HG02588 (cell line): ENCODE results near the gene MAP2K2.

ENCODE experiments used
- ATAC-seq: cut with Tn5 transposase; IDR thresholded peaks from one replicate; pipeline ENCODE4 v1.9.1; 2021; ENCODE audit warnings: mild to moderate bottlenecking, moderate library complexity; ENCODE audit not compliant: unreplicated experiment

The MAP2K2 gene

DNA sequence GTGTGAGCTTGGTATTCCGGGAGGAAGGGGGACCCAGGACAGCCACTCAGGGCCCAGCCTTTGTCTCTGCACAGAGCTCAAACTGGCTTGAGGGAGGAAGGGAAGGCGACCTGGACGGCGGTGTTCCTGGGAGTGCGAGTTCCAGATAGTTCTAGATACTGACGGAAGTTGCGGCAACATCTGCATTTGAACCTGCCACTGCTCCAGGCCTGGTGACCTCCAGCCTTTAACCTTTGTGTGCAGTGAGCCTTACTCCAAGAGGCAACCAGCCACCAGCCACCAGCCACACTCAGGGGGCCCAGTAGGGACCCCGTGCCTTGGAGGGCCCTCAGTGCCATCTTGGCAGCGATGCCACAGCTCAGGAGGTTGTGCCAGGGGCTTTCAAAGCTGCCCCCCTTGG, 41.8 kb downstream of the MAP2K2 start:
- ATAC-seq, result no peak

- no peak for ATAC-seq
Measured at GRCh38 chr19:4081441-4082129, 42.3 kb downstream of the MAP2K2 start.

DNA sequence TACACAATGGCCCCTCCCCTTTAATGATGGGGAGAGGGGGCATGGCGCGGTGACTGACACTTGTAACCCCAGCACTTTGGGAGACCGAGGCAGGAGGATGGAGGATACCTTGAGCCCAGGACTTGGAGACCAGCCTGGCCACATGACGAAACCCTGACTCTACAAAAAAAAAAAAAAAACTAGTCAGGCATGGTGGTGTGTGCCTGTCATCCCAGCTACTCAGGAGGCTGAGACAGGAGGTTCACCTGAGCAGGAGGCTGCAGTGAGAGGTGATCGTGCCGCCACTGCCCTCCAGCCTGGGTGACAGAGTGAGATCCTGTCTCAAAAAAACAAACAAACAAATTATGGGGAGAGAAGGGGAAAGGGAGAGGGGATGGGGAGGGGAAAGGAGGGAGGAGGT, 43.4 kb downstream of the MAP2K2 start:
- ATAC-seq, result no peak

GRCh38 chr19:4077800-4078684, 45.9 kb downstream of the MAP2K2 start:
- no peak for ATAC-seq

GRCh38 chr19:4077007-4077374, 46.9 kb downstream of the MAP2K2 start:
- no peak for ATAC-seq

- ATAC-seq, result no peak
Measured at GRCh38 chr19:4075373-4075772, 48.5 kb downstream of the MAP2K2 start.

GRCh38 chr19:4071610-4072009, 52.3 kb downstream of the MAP2K2 start:
- no peak for ATAC-seq

DNA sequence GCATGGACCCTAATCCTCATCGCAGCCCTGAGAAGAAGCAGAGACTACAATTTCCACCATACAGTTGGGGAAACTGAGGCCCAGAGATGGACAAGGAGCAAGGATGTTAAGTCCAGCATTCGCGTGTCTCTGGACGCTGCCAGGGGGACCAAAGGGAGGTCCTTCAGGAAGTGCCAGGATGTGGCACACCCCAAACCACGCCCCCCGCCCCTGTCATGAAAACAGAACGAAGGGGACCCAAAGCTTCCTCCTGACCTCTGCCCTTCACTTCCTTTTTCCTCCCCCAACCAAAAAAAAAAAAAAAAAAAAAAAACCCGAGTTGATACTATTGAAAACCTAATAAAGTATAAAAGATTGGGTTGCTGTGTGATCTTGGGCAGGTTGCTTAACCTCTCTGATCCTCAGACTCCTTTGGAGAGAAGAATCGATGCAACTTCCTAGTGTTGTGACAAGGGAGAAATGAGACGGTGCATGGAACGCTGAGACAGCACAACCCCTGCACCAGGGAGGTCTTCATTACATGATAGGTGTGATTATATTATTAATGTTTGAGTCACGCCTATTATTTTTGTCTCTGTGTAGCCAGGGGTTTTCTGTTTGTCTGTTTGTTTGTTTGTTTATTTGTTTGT, 54.5 kb downstream of the MAP2K2 start:
- ATAC-seq, result no peak

DNA sequence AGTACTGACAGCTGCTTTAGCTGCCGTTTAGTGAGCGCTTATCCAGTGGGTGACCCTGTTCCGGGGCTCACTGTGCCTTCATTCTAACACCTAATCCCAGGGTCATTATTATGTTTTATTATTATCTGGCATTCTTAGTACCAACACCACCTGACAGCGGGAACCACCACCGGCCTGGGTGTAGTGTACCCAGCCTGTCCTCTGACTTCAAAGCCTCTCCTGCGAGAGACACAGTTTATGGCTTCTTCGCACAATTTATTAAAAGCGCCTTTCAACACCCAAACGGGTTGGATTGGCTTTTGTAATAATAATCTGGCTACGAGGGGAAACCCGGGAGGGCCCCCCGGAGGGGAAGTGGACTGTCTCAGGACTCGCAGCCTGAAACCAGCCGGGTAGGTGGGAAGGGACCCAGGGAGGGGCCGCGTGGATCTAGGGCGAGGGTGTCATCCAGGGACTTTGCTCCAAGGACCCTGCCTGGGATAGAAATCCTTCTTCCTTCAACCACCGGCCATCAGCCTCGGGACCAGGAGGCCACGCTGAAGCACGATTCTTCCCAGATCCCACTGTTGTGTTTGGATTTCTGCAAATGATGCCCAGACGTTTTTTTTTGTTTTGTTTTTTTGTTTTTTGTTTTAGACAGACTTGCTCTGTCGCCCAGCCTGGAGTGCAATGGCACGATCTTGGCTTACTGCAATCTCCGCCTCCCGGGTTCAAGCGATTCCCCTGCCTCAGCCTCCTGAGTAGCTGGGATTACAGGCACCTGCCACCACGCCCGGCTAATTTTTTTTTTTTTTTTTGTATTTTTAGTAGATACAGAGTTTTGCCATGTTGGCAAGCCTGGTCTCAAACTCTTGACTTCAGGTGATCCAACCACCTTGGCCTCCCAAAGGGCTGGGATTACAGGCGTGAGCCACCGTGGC, 55.6 kb downstream of the MAP2K2 start:
- ATAC-seq, result no peak

DNA sequence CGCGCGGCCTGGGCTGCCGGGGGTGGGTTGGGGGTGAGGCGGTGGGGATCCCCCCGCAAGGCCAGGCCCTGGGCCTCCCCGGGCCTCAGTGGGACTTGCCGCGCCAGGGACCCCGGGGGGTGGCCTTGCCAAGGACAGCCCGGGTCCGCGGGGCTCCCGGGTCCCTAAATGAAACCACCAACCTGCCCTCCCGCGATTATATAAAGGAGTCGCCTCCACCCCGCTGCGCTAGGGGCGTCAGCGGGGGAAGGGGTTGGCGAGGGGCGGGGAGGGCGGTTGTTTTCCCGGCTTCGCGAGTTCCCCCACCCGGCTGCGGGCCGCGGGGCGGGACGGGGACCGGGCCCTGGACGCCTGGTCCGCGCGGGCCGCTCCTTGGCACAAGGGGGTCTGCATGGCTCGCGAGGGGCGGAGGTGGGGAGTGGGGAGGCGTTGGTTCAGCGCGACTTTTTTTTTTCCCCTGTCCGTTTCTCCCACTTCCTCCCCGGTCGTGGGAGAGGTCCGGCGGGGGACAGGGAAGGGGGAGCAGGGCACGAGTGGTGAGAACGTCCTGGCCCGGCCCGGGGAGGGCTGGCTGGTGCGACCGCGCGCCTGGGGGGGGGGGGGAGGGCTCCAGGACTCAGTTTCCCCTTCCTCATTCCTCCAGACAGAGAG, 56.4 kb downstream of the MAP2K2 start:
- no peak for ATAC-seq

DNA sequence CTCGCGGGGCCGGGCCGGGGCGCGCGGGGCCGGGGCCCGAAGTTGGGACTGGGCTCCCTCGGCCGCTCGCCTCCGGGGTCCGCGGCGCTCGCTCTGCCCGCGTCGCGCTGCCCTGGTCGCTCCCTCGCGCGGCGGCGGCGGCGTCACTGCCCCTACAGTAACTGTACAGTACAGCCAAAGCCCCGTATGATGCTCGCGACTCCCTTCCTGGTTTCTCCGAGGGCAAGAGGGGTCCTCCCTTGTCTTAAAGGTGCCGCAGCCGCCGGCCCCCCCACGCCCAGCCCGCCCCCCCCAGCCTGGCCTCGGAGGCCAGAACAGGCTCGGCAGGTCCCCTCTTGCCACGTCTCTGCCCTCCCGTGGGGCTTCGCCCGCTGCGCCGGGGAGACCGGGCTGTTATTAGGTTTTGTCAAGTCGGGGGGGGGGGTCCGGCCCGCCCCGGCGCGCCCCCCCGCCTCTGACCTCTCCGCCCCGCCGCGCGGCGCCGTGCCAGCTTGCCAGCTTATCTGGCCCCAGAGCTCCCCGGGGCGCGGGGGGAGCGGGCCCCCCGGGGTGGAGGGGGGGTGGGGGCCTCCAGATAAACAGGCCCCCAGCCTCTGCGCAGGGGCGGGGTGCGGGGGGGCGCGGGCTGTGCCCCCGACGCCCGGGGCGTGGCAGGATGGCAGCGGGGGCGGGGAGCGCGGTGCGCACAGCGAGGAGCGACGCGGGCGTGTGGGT, 57.1 kb downstream of the MAP2K2 start, which contains the start of gene ZBTB7A:
Gene ZBTB7A (minus strand): TSS at position 218 of the 714 bp plus-strand sequence. CDS start 11,667 bp downstream, outside the sequence.
- no peak for ATAC-seq

- ATAC-seq, result no peak
Measured at GRCh38 chr19:4066176-4066606, 57.7 kb downstream of the MAP2K2 start.

DNA sequence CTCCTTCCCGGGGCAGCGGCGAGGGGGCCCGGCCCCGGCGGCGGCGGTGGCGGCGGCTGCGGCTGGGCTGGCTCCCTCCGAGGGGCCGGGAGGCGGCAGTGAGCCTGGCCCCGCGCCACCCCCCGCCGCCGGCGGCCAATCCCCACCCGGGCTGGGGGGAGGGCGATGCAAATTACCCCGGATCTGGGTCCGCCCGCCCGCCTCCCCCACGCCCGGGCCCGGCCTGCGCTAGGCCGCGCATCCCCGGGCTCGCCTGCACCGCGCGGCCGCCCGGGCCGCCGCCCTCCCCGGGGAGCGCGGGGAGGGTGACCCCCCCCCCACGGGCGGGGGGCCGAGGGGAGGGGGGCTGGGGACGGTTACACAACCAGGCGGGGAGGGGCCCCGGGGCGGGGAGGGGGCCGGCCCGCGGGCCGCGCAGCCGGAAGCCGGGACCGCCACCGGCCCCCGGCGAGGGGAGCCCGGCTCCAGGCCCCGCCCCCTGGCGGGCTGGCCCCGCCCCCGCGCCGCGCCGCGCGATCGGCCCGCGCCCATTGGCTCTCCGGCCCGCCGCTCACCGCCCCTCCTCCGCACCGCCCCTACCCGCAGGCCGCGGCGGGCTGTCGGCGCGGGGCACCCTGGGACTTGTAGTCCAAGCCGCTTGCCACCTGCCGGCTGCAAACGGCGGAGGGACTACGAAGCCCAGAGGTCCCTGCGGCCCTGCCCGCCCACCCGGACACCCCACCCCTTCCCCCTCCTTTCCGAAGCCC, 58.3 kb downstream of the MAP2K2 start:
- peak; percentile 68 for ATAC-seq

- peak; percentile 5 for ATAC-seq
Measured at GRCh38 chr19:4064496-4065260, 59.2 kb downstream of the MAP2K2 start.

DNA sequence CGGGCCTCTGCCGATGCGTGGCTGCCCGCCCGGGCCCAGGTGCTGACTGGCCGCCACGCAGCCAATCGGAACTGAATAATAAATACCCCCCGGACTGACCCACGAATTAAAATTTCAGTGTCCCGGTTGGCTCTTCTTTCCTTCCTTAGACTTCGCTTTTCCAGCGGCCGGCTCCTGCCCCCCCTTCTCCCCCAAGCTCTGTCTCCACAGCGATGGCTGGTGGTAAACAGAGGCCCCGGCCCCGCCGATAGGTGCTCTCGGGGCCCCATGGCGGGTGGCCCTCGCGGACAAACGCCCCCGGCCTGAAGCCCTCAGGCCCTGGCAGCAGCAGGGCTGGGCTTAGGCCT, 59.8 kb downstream of the MAP2K2 start:
- ATAC-seq, result no peak

DNA sequence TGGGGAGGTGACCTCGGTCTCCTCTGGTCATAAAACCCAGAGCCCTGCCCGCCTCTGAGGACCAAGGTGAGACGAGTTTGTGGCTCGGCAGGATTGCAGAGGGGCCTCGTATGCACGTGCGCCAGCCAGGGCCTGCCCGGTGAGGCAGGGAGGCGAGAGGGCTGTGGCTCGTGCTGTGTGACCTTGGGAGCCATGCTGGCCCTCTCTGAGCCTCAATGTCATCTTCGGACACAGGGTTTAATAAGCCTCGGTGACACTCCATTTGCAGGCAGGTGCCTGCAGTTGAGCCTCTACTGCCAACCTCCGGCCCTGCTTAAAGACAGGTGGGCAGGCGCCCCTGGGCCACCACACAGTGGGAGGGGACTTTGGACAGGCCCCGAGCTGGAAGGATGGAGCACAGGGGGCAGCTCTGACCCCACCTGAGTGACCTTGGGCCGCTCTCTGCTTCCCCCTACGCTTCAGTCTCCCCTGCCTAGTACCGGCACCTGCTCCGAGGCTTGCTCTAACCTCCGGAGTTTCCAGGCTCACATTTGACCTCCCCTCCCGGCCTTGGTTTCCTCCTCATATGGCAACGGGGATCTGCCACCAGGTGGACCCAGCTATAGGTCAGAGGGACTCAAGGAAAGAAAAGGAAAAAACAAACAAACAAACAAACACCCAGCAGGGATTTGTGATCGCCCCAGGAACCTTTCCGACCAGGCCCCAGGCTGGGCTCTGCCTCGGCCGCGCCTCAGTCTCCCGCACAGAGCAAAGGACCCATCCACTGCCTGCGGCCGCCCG, 60.4 kb downstream of the MAP2K2 start:
- no peak for ATAC-seq
